Measurements from ENCODE around the gene TAF5L.

DNA sequence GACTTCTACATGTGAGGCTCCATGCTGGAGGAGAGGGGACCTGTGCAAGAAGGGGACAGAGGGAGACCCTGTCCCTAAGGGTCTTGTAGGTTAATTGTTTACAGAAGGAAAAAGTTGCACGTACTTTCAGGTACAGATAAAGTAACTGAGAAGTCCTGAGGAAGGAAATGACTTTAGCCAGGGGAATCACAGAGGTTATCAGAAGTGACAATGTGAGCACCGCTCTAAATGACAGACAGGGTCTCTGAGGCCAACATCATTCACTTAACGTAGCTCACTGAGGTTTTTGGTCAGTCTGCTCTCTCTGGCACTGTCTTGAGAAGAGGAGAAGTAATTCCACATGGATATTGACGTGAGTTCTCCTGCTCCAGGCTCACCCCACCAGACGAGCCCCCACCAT is 12.0 kb downstream of the TAF5L start:
- TF ChIP-seq PRPF4 (IDR thresholded peaks at IDR 0.05; ENCODE audit: low read depth, low read length, poor library complexity, severe bottlenecking) (no peak), ZNF10 (CRISPR knock-in tag; IDR thresholded peaks at IDR 0.05; ENCODE audit: borderline replicate concordance, low read depth) (no peak), ZBTB8A (CRISPR knock-in tag; IDR thresholded peaks at IDR 0.05; ENCODE audit: borderline replicate concordance, low read depth) (no peak), POLR2A (IDR thresholded peaks at IDR 0.05; ENCODE audit: insufficient read depth in 1 of 2, low read depth in 2 of 2, low read length in 2 of 2) (no peak), KMT2B (CRISPR knock-in tag; IDR thresholded peaks at IDR 0.05) (no peak), PAWR (CRISPR knock-in tag; IDR thresholded peaks at IDR 0.05; ENCODE audit: borderline replicate concordance) (no peak), ZFP36 (IDR thresholded peaks at IDR 0.05; ENCODE audit: borderline replicate concordance, low read depth, low read length, partially characterized antibody) (no peak)
